Measurements from ENCODE around the gene UBE2Q2.

The UBE2Q2 gene

DNA sequence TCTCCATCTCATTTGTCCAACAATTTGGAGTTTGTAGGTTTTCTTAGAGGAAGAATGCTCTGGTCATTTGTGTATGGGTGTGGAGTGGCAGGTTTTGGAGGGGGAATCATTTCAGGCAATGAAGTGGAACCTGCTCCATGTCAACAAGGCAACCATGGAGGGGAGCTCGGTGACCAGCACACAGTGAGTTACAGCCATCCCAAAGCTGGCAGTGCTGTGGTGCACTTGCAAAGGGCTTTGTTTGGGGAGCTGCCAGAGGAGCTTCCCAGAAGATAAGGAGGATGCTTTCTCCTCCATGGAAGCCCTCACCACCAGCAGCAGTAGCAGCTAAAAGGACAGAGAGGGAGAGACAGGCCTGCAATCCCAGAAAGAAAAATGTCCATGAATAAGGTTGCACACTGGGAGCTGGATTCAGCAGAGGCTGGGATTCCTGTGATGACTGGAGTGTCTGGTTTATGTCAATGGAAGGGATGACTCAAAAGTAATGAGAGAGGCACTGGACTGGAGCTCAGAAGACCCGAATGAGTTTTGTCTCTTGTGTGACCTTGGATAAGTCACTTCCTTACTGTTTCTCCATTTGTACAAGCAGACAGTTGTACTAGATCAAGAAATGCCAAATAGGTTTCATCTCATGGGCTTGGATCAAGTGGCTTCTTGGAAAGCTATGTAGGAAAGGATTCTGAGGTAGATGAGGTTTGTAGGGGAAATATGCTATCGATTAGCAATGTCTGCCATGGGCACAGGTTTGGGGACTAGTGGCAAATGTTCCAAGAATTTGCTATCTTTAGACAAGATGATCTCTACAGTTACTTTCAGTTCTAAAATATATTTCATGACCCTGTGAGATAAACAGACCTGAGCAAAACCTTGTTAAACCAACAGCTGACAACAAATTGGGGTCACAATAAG lies 27.2 kb upstream of the UBE2Q2 start:
- Histone ChIP-seq H3K27me3 (no peaks in the 10 kb centered on the region), H3K36me3 (no peaks in the 10 kb centered on the region), H3K27ac (no peak overlapping the region), H3K9me3 (no peaks in the 10 kb centered on the region), H3K4me1 (no peaks in the 10 kb centered on the region), H3K4me3 (no peak overlapping the region)
- TF ChIP-seq, protein P1, sequence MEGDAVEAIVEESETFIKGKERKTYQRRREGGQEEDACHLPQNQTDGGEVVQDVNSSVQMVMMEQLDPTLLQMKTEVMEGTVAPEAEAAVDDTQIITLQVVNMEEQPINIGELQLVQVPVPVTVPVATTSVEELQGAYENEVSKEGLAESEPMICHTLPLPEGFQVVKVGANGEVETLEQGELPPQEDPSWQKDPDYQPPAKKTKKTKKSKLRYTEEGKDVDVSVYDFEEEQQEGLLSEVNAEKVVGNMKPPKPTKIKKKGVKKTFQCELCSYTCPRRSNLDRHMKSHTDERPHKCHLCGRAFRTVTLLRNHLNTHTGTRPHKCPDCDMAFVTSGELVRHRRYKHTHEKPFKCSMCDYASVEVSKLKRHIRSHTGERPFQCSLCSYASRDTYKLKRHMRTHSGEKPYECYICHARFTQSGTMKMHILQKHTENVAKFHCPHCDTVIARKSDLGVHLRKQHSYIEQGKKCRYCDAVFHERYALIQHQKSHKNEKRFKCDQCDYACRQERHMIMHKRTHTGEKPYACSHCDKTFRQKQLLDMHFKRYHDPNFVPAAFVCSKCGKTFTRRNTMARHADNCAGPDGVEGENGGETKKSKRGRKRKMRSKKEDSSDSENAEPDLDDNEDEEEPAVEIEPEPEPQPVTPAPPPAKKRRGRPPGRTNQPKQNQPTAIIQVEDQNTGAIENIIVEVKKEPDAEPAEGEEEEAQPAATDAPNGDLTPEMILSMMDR (IDR thresholded peaks at IDR 0.05): no peak
- no peak for DNase-seq
- intact Hi-C loops (cut with DNase I; ENCODE audit: low total_unique reads): no loop called here

DNA sequence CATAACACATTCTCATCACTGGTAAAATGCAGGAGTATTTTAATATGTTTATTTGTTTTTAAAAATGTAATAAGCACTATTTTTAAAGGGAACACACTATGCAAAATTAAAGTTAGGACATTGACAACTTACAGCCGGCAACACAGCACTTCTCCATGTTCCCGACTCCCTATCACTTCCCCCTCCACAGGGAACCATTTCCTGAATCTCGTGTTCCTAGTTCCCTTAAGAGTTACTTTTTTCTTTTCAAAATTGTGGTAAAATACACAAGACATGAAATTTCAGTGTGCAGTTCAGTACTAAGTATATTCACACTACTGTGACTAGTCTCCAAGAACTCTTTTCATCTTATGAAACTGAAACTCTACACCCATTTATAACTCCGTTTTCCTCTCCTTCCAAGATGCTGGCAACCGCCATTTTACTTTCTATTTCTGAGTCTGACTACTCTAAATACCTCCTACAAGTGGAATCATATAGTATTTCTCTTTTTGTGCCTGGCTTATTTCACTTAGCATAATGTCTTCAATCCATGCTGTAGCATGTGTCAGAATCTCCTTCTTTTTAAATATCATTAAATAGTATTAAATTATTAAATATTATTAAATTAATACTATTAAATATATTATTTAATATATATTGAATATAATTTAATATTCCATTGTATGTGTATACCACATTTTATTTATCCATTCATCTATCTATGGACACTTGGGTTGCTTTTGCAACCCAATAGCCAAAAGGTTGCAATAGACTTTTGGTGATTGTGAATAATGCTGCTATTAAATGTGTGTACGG lies 25.9 kb upstream of the UBE2Q2 start:
- Histone ChIP-seq H3K36me3 (no peaks in the 10 kb centered on the region), H3K27ac (no peak overlapping the region), H3K4me3 (peak overlapping the region; percentile 17 to 33), H3K9me3 (no peaks in the 10 kb centered on the region), H3K4me1 (no peaks in the 10 kb centered on the region), H3K27me3 (peaks cover 0 to 3% of the 10 kb centered on the region in 2 donors)
- intact Hi-C loops (cut with DNase I; ENCODE audit: low total_unique reads): no loop called here
- TF ChIP-seq, protein P1 (IDR thresholded peaks at IDR 0.05): no peak
- DNase-seq: no peak

DNA sequence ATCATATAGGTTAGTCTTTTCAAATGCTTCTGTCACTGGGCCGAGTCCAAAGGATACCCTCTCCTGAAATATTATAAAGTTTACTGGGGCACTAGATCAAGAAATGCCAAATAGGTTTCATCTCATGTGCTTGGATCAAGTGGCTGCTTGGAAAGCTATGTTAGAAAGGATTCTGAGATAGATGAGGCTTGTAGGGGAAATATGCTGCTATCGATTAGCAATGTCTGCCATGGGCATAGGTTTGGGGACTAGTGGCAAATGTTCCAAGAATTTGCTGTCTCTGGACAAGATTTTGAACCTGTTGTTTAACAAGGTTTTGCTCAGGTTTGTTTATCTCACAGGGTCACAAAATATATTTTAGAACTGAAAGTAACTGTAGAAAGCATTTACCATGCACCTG lies 23.0 kb upstream of the UBE2Q2 start:
- H3K4me3 ChIP-seq: no peak overlapping the region
- no peaks in the 10 kb centered on the region for H3K36me3 ChIP-seq
- H3K27me3 ChIP-seq: peaks cover 0 to 3% of the 10 kb centered on the region in 2 donors
- no peak for DNase-seq
- no peaks in the 10 kb centered on the region for H3K9me3 ChIP-seq
- TF ChIP-seq, protein P1 (IDR thresholded peaks at IDR 0.05): no peak
- H3K27ac ChIP-seq: no peak overlapping the region
- intact Hi-C loops (cut with DNase I; ENCODE audit: low total_unique reads): no loop called here
- no peaks in the 10 kb centered on the region for H3K4me1 ChIP-seq

DNA sequence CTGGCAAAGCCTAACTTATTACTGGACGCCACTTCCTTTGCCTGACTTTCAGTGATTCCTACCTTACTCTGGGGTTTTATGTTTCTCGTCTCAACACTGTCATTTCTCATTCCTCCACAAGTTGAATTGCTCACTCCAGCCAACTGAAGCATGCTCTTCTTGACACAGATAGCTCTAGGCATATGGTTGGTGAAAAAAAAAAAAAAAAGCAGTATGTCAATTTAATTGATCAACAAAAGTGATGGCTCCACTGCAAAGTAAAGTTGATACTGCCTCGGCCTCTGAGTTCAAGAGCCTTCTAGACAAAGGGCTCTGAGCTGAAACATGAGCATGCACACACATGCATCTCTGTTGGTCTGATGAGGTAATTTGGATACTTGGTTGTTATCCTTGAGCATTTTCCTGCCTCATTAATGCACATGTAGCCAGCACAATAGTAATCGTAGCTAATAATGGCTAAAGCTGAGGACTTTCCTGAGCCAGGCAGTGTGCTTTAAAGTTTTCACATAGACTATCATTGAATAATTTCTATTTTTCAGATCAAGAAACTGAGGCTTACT lies 21.4 kb upstream of the UBE2Q2 start:
- intact Hi-C loops (cut with DNase I; ENCODE audit: low total_unique reads): no loop called here
- Histone ChIP-seq H3K4me1 (no peaks in the 10 kb centered on the region), H3K27me3 (peaks cover 0 to 3% of the 10 kb centered on the region in 2 donors)

DNA sequence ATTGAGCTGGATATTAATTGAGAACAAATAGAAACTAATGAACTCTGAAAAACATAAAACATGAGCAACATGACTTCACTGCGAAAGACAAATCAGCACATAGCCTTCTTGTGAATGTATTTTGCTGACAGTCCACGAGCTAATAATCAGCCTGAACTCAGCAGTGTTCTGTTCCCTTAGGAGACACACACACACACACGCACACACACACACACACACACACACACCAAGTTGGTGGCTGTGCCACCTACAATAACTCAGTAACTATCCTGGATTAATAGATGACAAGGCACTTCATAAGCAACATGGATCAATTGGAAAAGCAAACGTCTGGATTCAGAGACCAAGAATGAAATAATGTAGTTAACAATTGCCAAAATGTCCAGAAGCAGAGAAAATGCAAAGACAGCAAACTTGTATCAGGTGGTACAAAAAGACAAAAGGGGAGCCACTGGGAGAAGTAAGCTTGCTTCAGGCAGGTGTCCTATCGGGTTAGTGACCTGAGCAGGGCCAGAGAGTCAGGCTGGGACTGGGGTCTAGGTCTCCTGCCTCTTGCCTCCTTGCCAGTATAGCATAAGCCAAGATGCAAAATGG lies 20.5 kb upstream of the UBE2Q2 start:
- intact Hi-C loops (cut with DNase I; ENCODE audit: low total_unique reads): no loop called here
- Histone ChIP-seq H3K36me3 (no peaks in the 10 kb centered on the region), H3K4me1 (no peaks in the 10 kb centered on the region), H3K27me3 (peaks cover 0 to 7% of the 10 kb centered on the region in 2 donors), H3K27ac (no peak overlapping the region), H3K4me3 (no peak overlapping the region), H3K9me3 (no peaks in the 10 kb centered on the region)
- DNase-seq: no peak
- TF ChIP-seq, protein P1 (IDR thresholded peaks at IDR 0.05): no peak

More for the DNA sequence above, 21.4 kb upstream of the UBE2Q2 start:
- no peak for DNase-seq
- Histone ChIP-seq H3K36me3 (no peaks in the 10 kb centered on the region), H3K4me3 (no peak overlapping the region), H3K27ac (no peak overlapping the region), H3K9me3 (no peaks in the 10 kb centered on the region)
- TF ChIP-seq, protein P1 (IDR thresholded peaks at IDR 0.05): no peak

Data from tibial artery (tissue), 4 donors.